HL-60/S4 treated with retinoic acid at 250 ng/mL for 4 days and 3 days (cell line): ENCODE measurements around the gene ACER2.

Source experiments
- in situ Hi-C: fragments of 300-500 bp; cut with MboI; formaldehyde crosslinking; loops from 2 replicates; pipeline ENCODE4 v1.7.0; 2022; ENCODE audit warnings: low sequenced_read_pairs

ACER2 gene

DNA sequence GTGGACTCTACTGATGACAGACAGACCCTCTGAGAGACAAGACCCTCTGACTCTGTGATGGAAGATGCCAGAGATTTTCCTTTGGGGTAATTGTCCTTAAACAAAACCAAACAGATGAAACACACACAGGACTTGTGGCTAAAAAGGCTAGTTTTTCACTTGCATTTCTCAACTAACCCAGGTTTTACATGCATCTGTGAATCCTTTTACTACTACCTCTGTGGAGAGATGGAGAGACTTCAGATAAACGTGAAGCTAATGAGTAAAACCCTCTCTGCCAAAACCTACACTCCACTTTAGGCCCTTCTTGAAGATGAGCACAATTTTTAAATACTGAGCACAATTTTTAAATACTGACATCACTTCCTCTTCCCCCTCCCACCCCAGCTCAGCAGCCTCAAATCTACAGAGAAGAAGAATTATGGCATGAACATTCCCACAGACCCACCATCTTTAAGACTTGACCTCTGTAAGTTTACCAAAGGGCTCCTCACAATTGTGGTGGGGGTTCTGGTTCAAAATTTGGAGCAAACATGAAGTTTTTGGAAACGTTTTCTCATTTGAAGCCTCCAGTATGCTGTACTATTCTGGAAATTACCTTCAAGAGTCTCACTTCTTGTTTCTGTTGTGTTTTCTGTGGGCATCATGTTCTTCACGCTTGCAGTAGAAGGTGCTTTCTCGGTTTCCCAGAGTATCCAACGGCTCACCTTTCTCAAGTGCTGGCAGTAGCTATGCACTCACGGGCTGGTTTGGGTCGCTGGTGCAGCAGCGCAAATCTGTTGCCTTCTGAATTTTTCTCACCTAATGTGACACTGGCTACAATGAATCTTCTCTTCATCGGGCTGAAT is 42.7 kb downstream of the ACER2 start:
- in situ Hi-C loops, result no loop called here

DNA sequence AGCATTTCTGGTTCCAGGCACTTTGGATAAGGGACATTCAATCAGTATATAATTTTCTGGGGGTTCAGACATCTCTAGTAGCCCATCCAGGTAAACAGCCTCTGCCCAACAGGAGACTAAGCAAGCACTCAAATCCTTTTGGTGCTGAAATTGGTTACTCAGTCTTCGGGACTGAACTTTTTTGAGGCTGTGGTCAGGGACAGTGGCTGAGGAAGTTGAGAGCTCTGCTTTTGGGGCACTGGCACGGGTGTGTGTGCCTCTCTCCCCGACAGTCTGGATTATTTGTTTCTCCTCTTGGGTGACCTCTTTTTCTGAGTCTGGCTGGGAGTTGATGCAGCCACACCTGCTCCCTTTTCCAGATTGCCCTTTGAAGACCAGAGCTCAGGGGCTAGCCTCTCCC is 47.6 kb downstream of the ACER2 start:
- in situ Hi-C loops, result no loop called here

DNA sequence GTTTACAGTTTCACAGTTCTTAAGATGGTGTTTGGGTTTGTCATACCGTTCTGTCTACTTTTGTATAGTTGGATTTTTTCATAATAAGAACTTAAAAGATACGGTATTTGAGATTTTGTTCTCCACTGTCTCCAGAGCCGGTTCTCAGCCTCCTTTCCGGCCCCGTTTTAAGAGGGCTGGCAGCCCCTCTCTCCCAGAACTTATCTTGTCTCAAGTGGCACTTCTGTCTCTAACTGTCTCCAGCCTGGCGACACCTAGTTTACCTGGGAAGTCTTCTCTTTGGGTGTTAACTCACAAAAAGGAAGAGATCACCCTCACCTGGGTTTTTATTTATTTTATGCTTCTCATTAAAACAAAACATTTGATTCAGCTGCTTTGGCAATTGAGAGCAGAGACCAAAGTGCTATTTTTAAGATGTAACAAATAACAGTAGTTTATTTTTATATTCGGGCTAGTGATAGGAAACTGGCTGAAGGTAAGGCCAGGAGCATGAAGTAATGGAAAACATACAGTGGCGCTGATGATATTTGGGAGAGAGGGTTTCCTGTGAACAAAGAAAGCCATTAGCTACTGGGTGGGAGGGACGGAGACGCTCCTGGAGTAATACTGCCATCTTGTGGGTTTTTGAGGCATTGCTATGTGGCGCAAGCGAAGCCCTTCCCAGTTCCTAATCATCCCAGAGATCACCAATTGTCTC is 48.3 kb downstream of the ACER2 start:
- in situ Hi-C loops, result no loop called here

DNA sequence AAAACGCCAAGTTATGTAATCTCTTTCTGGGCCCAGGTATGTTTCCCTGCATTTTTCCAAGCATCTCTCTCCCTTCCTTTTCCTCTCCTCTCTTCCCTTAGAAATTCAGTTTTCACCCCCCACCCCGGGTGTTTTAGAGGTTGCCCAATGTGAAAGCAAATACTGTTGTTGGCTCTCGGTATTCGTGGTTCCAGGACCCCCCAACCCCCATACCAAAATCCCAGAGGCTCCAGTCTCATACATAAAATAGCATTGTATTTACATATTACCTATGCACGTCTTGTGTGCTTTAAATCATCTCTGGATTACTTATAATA is 48.8 kb downstream of the ACER2 start:
- in situ Hi-C loops, result no loop called here

DNA sequence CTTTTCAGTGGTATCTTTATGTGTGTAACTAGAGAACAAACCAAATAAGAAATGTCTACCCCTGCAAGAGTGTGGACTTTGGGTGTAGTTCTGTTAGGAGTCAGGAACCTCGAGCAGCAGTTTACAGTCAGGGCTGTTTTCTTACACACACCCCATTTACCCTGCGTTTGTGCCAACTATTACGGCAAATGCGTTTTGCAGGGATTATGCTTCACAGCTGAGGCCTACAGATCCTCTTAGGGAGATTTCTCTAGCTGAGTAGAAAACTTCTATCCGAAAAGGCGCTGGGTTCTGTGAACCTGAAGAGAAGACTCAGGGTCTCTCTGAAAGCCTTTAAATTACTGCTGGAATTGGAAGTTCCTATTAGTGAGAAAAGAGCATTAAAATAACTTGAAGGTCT is 51.4 kb downstream of the ACER2 start:
- in situ Hi-C loops, result no loop called here

DNA sequence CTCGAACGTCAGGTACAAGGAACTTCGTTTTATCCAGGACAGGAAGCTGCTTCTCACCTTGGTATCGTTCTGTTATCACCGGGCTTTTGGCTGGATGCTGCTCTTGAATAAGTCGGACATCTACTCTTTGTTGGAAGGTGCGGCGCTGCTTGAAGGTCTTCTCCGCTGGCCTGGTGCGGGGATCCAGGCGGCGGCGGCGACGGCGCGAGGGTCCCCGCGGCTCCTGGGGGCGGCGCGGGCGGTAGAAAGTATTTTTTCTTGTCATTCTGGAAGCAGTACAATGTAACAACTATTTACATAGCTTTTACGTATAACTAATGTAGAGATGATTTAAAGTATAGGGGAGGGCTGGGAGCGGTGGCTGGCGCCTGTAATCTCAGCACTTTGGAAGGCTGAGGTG is 52.3 kb downstream of the ACER2 start:
- in situ Hi-C loops, result no loop called here

DNA sequence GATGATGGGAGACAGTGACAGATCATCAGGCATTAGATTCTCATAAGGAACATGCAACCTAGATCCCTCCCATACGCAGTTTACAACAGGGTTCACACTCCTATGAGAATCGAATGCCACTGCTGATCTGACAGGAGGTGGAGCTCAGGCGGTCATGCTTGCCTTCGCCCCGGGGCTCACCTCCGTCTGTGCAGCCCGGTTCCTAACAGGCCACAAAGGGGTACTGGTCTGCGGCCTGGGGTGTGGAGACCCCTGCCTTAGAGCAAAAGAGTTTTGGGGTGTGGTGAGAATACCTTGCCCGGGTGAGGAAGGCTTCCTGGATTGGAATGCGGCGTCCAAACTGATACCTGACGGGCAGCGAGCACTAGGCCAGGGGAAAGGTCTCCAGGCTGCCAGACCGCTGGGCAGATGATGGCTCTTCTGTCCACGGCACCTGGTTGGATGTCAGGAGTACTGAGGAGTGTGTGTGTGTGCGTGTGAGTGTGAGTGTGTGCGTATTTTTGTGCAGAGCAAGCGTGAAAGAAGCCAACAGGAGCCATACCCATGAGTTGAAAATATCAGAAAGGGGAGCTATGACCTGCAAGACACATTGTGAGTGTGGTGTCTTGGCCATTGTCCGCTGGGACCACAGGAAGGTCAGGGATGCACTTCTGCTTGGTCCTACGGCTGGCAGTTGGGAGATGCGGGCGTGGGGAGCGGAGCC is 55.4 kb downstream of the ACER2 start:
- in situ Hi-C loops, result no loop called here

DNA sequence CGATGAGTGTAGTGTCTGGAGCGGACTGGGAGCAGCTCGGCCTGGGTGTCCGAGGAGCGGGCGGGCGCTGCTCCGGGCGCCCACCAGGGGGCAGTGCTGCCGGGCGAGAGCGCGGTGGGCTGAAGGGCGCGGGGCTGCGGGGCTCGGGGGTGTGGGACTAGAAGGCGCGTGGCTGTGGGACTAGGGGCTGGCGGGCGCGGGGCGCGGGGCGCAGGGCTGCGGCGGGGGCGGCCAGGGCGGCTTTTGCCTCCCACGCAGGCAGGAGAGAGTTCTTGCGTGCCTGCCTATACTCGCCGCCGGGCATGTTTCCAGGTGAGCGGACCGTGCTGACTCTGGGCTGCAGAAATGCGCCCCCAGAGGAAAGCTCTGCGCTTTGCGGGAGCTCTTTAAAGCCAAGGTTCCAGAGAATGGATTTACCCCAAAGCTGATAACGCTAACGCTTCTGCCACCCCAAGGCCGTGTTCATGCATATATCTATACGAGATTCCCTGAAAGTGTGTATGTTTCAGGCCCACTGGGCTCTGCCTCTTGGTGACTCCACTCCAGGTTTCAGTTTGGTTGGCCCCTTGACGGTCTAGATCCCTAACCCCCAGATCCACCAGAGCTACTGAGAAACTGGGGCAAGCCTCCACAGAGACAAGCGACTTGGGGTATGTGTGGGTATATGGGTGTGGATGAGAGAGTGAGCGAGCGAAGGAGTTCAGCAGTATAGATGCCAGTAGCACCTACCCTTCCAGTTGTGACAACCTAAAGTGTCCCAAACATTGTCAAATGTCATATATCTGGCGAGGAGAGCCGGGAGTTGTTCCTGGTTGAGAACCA is 56.2 kb downstream of the ACER2 start:
- in situ Hi-C loops, result no loop called here

DNA sequence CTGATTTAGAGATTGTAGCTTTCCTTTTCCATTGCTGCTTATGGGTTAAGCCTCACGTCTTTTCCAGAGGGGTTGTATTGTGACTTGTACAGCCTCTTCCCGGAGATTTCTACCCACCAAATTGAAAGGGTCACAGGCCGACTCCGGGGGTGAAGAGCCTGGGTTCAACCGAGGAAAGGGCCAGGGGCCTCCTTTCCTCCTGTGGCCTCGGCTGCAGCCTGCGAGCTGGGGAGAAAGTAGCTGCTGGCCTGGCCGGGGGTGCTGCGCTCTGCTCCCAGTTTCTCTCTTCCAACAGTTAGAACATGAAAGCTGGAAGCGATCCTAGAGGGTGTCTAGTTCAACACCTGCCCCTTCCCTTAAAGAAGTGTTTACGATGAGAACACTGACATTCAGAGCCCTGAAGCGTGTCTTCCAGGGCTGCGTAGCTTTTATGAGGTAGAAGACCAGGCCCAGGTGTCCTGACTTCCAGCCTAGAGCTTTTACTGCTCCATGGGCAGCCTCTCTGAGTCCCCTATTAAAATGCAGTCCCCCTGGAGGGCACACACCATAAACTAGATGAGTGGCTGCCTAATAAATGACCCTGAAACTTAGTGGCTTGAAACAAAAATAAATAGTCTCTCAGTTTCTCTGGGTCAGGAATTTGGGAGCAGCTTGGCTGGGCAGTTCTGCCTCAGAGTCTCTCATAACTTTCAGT is 56.9 kb downstream of the ACER2 start:
- in situ Hi-C loops, result no loop called here

DNA sequence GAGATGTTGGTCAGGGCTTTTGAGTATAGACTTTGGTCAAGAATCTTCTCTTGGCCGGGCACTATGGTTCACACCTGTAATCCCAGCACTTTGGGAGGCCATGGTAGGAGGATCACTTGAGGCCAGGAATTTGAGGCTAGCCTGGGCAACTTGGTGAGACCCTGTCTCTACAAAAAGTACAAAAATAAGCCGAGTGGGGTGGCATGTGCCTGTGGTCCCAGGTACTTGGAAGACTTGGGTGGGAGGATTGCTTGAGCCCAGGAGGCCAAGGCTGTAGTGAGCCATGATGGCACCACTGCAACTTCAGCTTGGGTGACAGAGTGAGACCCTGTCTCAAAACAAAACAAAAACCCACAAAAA is 57.5 kb downstream of the ACER2 start:
- in situ Hi-C loops, result no loop called here

DNA sequence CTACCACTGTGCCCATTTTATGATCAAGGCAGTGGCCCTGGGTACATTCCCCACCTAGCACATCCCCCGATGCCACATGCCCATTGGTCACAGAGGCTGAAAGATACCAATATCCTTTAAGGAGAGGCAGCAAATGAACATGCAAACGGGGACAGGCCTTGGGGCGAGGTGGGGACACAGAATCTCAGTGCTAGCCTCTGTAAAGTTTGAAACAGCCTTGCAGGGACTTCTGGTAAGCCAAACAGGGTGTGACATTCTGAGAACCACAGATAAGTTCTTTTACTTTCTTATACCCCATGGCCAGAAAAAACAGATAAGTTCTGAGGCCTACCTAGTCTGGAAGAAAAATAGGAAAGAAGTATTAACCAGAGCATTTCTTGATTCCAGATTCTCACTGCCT is 60.5 kb downstream of the ACER2 start:
- in situ Hi-C loops, result no loop called here

DNA sequence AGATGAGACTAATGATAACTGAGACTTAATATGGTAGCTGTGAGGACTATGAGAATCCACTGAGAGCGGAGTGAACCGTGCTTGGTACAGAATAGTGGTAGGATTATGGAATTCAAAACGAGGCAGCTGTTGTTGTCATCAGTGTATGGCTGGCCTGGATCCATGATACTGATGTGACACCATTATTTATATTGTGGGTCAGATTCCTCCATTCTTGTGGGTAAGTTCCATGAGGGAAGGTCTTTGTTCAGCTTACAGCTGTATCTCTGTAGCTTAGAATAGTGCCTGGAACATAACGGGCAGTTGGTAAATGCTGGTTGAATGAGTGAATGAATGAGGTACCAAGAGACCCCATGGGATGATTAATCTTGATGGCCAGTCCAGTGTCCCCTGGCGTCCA is 61.8 kb downstream of the ACER2 start:
- in situ Hi-C loops, result no loop called here

DNA sequence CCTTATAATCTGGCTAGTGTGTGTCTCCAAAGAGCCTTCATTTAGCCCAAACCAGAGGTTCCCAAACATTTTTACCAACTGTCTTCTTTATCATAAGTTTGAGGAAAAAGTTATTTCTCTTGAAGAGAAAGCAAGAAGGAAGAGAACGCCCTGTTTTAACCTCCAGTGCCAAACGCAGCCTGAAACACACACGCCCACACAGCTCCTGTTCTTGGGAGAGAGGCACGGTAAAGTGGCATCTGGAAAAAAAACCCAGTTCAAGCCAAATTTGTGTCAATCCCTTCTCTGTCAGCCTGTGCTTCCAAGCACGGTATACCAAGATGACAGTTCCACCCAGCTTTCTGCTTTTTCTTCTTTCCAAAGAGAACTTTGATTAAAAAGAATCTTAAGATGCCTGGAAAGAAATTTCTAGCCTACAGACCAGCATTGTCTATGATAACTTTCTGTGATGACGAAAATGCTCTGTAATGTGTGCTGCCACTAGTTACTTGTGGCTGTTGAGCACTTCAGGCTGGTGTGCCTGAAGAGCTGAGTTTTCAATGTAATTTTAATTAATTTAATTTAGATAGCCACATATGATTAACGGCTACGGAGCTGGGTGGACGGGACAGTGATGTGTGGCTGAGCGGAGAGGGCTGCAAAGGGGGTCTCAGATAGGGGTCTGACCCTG is 62.3 kb downstream of the ACER2 start:
- in situ Hi-C loops, result no loop called here

DNA sequence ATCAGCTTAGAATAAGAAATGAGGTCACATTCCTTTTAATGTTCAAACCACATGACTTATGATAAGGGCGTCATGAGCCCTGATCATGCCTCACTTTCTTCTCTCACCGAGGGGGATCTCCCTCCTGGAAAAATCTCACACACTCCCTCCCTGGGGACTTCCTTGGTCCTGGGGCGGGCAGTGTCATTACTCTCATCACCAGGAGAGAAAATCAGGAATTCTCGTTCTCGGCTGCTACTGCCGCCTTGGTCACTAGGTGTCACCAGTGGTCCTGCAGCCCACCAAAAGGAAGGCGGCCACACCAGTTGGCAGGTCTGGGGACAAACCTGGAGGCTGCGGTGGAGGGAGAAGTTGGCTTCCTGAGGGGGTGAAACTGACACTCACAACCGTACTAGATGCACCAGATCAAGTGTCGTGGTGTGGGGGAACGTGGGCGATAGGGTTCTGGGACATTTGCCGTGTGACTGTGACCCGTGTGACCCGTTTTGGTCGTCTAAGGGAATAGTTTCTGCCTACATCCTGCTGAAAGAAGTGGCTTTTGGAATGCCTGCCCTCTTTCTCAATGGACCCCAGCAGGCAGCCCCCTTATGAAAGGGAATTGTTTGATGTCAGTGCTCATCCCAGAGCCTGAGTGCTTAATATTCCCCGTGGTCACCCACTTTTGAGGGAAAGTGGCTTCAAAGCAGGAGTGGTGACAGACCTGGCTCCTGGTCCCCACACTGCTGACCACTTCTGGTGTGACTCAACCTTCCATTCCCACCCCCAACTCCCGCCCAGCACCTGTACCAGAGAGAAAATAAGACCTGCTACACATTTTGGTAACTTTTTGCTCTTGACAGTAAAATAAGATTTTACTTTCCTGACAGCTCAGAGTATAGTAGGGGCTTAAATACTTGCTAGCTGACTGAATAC is 63.2 kb downstream of the ACER2 start:
- in situ Hi-C loops, result no loop called here

DNA sequence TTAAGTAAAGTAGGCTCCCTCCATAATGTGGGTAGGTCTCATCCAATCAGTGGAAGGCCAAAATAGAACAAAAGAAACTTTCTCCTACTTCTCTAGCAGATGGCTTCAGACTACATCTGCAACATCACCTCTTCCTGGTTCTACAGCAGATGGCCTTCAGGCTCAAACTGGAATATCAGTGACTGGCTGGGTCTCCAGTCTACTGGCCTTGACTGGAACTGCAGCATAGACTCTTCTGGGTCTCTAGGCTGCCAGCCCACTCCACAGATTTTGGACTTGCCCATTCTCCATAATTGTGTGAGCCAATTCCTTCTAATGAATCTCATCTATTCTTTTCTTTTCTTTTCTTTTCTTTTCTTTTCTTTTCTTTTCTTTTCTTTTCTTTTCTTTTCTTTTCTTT is 64.8 kb downstream of the ACER2 start:
- in situ Hi-C loops, result no loop called here

DNA sequence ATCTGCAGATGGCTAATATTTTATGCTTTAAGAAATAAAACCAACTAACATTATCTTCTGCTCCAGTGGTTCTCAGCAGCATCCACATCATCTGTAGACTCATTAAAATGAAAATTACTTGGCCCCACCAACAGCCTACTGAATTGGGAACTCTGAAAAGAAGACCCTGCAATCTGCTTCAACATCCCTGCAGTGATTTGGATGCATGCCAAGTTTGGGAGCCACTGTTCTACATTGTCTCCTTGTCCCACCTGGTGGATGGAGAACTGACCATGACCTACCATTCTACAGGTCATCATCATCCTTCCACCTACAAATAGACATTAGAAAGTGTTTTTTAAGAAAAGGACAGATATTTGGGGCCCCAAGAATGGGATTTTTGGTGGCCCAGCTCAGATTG is 71.1 kb downstream of the ACER2 start:
- in situ Hi-C loops, result no loop called here

DNA sequence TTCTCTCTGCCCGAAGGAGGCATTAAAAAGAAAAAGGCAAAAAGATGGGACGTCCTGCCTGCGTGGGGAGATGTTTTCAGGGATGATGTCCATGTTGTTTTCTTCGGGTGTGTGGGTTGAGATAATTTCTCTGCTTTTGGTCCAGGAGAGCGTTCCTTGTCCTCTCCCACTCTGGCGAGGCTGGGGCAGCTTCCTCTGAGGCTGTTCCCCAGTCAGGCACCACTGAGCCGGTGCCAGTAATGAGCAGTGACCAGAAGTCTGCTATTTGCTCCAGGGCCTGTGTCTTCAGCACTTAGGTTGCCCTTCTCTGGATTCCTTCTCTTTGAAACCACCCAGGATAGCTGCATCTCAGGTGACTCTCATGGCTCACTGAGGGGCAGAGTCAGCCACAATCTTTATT is 71.5 kb downstream of the ACER2 start:
- in situ Hi-C loops, result no loop called here

DNA sequence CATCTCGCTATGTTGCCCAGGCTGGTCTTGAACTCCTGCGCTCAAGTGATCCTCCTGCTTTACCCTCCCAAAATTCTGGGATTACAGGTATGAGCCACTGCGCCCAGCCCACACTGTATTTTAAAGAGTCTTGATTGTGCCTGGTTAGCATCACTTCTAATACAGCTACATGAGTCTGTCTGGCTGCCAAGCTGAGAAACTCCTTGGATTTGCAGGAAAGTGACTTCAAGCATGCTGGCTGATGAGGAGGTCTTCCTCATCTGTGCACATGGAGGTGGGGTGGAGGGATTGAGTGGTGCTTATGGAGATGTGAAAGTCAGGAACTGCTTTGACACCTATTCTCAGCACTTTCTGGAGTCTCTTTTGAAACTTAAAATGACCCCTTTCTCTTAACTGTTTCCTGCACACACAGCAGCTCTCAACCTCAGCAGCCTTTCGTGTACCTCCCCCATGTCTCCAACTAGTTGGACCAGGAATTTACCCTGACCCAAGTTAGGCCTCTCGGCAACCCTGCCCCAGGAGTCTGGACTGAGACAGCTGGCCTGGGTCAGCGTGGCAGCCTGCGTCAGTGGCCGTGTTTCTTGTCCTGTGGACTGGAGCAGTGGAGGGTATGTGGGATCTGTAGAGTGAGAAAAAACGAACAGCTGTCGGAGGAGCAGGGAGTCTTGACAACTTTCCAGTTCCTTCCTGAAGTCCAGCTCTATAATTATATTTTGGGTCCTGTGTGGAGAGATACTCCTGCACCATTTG is 72.5 kb downstream of the ACER2 start:
- in situ Hi-C loops, result no loop called here
